HG03432 (cell line): ENCODE data around the gene BIN1.
"Not testable (repeated sequence)": the region's sequence is repeated elsewhere in the genome, so short reads cannot be mapped to it uniquely, and the experiment has no call there.

Source experiments
- ATAC-seq: cut with Tn5 transposase; IDR thresholded peaks from one replicate; pipeline ENCODE4 v1.9.1; 2021; ENCODE audit warnings: mild to moderate bottlenecking, moderate library complexity; ENCODE audit not compliant: unreplicated experiment

Gene BIN1

GRCh38 chr2:127134235-127134634 is 27.3 kb upstream of the BIN1 start:
- ATAC-seq, result no peak

DNA sequence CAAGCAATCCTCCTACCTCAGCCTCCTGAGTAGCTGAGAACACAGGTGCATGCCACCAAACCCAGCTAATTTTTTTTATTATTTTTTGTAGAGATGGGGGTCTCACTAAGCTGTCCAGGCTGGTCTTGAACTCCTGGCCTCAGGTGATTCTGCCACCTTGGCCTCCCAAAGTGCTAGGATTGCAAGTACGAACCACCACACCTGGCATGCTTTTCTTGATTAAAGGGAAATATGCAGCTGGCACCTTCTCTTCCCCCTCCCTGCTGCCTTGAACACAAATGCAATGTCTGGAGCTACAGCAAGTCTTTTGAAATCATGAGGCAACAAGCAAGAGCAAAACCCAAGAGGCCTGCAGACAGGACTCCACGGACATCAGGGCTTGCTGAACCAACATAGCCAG is 26.8 kb upstream of the BIN1 start:
- no peak for ATAC-seq

DNA sequence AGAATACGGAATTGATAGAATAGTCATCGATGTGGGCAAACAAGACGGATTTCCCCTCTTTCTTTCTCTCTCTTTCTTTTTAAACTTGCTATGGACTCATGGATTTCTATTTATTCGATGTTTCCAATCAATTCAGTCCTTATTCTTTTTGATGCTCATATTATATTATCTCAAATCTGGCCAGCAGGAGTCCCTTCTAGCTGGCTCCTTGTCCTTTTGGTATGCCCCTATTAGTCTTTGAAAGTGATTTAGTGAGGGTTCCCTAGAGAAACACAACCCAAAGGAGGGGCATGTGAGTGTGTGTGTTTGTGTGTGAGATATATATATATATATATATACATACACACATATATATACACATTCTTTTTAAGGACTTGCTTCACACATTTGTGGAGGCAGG is 23.5 kb upstream of the BIN1 start:
- ATAC-seq, result no peak

DNA sequence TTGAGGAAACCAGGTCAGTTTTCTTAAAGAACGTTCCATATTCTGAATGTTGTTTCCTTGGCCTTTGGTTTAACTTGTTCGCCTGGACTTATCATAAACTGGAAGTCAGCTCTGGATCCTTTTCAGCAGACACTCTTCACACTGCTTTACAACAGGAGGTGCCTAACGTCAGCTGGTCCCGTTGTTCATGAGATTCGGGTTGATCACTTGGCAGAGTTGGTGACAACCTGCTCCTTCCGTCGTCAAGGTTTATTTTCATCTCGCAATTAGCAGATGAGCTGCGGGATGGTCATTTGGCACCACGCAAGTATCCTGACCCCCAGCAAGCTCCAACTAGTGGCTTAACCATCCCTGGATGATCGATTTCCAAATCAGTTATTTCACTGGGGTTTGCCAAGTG is 23.0 kb upstream of the BIN1 start:
- ATAC-seq, result no peak

GRCh38 chr2:127128445-127128904 is 21.5 kb upstream of the BIN1 start:
- ATAC-seq, result peak; percentile 97

GRCh38 chr2:127125821-127126220 is 18.9 kb upstream of the BIN1 start:
- no peak for ATAC-seq

DNA sequence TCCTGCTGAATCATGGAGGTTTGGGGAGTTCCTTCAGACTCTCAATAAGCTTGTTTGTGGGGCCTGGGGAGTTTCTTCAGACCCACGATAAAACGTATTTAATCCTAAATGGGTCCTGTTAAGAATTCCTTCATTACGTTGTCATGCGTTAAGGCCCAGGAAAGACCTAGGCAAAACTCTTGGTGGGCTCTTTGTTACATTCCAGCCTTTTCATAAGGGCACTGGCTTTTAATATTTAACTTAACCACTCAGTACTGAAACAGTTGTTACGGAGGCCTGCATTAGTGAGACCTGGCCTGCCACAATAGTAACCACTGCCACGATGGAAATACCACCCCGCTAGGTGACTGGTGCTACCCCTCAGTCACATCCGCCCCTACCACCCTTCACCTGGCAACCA is 17.5 kb upstream of the BIN1 start:
- no peak for ATAC-seq

- ATAC-seq, result no peak
These were observed 15.5 kb upstream of the BIN1 start for GRCh38 chr2:127122361-127123027.

DNA sequence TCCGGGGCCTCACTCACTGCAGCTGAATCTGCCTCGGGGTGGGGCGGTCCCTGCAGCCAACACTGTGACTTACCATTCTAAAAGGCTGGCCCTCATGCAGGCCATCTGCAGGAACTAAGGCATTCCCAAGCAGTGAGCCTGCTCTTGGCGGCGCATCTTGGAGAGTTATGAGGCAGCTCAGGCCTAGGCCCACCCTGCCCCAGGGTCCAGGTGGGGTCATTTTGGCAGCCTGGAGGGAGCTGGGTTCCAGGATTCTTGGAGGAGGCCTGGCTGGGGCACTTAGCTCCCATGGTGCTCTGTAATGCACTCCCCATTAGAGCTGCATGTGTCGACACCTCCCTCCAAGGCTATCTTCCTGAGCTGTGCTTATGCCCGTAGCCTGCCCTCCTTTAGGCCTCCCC is 14.8 kb upstream of the BIN1 start:
- ATAC-seq, result no peak

DNA sequence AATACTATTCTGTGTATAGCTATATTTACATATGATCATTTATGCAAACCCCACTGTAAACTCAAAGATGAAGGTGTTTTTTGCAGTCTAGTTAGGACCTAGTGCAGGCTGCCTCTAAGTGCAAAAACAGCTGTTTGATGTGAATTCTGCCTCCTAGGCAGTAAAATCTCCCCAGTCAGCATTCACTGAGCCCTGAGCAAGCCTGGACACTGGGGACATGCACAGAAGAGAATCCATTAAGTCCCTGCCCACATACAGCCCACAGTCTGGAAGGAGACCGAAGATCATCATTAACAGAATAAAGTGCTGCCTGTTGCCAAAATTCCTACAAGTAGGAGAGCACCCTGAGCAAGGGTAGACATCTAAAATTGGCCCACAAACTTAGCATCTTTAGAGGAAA is 14.4 kb upstream of the BIN1 start:
- no peak for ATAC-seq

- not testable (repeated sequence) for ATAC-seq
These were observed 13.5 kb upstream of the BIN1 start for GRCh38 chr2:127120408-127120807.

- no peak for ATAC-seq
These were observed 11.5 kb upstream of the BIN1 start for GRCh38 chr2:127118467-127118866.

DNA sequence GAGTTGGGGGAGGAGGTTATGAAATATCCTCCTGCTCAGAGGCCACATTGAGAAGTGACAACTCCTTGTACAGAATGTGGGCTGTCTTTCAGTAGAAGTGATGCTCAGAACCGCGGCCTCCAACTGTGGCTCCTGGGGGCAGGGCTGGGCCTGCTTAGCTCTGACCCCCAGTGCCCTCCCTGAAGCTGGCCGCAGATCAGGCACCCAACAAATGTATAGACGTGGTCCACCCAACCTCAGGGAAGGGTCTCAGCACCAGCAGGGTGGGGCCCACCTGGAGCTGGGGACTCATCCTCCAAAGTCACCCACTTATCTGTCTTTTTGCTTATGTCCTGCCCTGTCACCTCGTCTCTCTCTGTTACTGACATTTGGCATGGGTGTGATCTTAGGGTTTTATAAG is 11.1 kb upstream of the BIN1 start:
- no peak for ATAC-seq

DNA sequence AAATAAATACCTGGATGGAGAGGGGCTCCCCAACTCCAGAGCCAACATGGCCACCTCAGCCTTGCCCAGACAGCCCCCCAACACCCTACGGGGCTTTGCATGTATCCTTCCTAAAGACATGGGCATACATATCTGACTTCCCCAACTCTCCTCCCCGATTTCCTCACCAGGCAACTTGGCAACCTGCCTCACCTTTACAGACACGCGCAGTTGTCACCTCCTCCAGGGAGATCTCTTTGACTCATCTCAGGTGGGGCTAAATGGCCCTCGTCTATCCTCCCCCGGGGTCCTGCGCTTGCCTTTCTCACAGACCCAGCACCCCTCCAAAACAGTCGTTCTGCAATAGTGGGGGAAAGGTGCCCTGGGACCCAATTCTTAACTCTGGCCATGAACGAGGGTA is 10.6 kb upstream of the BIN1 start:
- ATAC-seq, result no peak

- no peak for ATAC-seq
These were observed 8.7 kb upstream of the BIN1 start for GRCh38 chr2:127115471-127116199.

GRCh38 chr2:127110985-127111384 is 4.0 kb upstream of the BIN1 start:
- ATAC-seq, result no peak

DNA sequence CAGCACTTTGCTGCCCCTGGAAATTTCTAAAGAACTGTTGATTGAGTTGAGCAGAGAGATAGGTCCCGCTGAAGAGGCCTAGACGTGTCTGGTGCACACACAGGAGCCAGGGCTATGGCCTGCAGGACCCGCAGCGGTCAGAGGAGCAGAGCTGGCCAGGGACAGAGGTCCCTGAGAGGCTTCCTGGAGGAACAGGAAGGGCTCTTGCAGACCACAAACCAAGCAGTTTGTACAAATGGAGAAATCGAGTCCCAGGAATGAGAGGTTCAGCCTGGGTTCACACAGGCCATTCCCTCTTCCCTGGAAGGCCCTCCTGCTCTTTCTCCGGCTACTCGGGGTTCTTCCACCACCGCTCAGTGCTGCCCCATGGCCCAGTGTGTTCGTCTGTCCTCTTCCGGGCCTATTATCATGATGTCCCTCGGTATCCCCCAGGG is 1.2 kb upstream of the BIN1 start:
- ATAC-seq, result no peak

- no peak for ATAC-seq
These were observed 657 bp upstream of the BIN1 start for GRCh38 chr2:127107622-127107999.

DNA sequence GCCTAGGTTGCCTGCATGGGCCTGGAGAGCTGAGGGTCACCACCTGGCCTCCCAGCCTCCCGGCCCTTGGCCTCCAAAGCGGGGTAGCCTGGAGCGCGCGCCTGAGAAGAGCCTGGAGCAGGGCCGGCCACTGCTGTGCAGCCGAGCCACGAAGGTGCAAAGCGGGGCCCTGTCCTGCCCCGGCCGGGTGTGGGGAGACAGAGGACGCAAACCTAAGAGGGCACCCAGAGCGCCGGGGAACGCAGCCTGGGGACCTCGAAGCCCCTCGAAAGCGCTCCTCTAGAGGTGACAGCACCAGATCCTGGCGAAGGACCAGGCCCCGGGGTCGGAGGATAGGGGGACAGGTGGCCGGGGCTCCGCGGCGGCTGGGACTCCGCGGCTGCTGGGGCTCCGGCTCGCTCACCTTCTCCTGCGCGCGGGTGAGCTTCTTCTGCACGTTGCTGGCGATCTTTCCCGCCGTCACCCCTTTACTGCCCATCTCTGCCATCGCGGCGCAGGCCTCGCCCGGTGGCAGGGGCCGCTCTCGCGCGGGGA is 430 bp downstream of the BIN1 start:
- ATAC-seq, result peak; percentile 29

- ATAC-seq, result no peak
These were observed 1.1 kb downstream of the BIN1 start for GRCh38 chr2:127105656-127106456.

DNA sequence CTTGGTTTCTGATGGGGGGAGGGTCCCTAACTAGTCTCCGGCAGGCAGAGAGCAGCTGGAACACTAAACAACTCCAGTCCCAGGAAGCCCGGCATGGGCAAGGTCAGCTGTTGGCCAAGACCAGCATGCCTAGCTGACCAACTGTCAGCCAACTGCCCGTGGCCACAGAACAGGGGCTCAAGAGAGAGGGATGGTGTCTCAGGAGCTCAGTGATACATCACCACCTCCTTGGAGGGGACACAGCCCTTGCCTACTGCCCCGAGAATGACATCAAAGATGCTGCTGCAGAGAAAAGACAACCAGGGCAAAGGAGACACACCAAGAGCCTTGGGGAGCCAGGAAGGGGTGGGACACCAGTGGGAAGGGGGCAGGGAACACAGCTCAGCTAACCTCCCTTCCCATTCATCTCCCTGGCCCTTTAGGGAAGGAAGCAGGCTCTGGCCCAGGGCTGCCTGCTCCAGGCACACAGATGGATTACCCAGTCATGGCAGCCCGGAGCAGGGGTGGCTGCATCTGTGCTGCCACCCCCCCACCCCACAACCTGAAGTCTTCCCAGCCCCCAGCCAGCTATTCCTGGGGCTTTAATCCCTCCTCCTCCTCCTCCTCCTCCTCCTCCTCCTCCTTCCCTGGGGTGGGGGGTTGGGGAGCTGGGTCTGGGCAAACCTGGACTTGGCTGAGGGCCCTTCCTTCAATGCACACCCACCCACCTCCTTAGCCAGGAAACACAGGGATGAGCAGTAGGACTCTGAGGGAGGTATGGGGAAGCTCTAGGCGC is 1.9 kb downstream of the BIN1 start:
- ATAC-seq, result no peak
